COLO829 (cell line): ENCODE measurements around the gene FAM89A.
"Not testable (repeated sequence)": the region's sequence is repeated elsewhere in the genome, so short reads cannot be mapped to it uniquely, and the experiment has no call there.

Experiments
- DNase-seq: peaks from one replicate; pipeline ENCODE4 v3.0.0; 2012; ENCODE audit warnings: low spot score

FAM89A gene

GRCh38 chr1:231029841-231030240 is 10.2 kb downstream of the FAM89A start:
- no peak for DNase-seq

DNA sequence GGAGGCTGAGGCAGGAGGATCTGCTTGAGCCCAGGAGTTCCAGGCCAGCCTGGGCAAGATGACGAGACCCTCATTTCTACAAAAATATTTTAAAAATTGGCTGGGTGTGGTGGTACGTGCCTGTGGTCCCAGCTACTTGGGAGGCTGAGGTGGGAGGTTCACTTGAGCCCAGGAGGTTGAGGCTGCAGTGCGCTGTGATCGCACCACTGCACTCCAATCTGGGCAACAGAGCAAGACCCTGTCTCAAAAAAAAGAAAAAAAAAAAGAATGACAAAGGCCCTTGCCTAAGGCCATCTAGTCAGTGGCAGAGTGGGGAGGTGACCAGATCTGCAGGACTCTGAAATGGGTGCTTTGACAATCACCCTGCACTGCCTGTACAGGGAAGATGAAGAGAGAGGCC is 10.8 kb downstream of the FAM89A start:
- DNase-seq, result not testable (repeated sequence)

- no peak for DNase-seq
Observed at GRCh38 chr1:231028682-231029081, 11.4 kb downstream of the FAM89A start.

DNA sequence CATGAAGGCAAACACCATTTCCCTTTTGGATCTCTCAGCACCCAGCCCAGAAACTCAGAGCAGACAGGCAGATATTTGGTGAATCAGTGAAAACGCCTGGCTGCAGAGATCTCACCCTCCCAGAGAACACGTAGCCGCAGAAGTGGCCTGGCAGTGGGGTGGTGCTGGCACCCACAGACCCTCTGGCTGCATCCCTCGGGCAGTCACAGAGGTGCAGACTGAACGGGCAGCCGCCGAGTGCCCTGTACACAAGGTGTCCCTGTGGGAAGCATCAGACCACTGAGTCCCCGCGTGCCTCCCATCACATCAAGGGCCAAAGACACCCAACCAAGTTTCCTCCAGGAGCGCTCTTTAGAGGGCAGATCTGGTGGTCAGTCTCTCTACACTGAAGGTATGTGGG is 12.1 kb downstream of the FAM89A start:
- no peak for DNase-seq

DNA sequence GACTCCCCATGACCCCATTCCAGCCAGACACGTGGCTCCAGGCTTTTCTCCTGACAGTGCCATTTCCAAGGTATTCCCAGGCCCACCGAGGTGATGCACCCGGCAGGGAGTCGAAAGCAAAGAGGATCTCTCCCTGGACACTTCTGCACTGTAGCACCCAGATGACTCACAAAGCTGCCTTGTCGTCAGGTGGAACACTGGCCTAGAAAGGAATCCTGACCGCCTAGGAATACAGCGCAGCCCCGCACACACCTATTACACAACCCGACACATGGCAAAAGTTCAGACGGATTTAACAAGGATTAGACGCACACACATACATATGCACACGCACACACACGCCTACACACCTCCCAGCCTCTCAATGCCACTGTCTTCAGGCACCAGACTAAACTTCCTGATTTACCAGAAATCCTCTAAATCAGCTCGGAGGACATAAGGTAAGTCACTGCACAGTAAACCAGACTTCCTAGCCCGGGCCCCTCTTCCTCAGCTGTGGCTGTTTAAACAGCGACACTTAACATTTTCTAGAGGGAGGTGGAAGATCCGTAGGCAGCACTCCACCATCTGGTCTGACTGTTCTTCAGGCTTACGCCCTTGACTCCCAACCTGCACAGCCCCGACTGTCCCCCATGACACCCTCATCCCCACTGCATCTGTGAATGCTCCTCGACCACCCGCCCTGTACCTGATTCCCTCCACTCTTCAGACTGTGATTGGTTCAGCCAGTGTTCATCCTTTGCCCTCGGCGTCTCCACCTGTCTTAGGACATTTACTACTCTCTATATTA is 12.7 kb downstream of the FAM89A start:
- no peak for DNase-seq

DNA sequence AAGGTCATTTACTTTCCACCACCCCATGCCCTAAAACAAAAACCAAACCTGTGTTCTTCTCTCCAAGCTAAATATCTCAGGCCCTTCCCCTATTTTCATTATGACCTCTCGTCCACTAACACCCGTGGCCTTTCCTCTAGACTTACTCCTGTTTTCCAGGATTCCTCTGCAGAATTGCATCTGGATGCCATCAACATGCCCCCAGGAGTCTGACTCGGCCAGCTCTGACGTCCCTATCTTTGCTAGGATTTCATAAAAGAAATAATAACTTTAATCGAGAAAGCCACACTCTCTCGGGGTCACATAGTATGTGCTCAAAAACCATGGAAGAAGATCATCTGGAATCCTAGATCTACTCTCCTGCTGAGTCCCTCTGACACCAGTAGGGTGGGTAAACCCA is 13.5 kb downstream of the FAM89A start:
- no peak for DNase-seq

GRCh38 chr1:231023150-231023549 is 16.9 kb downstream of the FAM89A start:
- DNase-seq, result no peak

DNA sequence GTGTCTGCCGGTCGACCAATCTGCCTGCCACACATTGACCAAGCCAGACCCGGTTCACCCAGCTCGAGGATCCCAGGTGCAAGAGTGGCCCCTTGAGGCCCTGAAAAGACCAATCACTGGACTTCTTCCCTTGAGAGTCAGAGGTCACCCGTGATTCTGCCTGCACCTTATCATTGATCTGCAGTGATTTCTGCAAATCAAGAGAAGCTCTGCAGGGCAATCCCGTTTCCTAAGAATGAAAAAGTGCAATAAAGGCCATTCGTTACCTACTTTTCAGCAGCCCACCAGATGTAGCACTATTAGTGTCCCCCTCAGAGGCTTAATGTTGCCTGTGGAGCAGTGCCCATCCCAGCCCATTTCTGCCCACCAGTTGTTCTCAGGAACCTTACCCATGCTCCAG is 17.5 kb downstream of the FAM89A start:
- DNase-seq, result not testable (repeated sequence)

- no peak for DNase-seq
Observed at GRCh38 chr1:231021540-231022031, 18.5 kb downstream of the FAM89A start.

GRCh38 chr1:231020816-231021215 is 19.2 kb downstream of the FAM89A start:
- no peak for DNase-seq

- no peak for DNase-seq
Observed at GRCh38 chr1:231020139-231020601, 19.9 kb downstream of the FAM89A start.

DNA sequence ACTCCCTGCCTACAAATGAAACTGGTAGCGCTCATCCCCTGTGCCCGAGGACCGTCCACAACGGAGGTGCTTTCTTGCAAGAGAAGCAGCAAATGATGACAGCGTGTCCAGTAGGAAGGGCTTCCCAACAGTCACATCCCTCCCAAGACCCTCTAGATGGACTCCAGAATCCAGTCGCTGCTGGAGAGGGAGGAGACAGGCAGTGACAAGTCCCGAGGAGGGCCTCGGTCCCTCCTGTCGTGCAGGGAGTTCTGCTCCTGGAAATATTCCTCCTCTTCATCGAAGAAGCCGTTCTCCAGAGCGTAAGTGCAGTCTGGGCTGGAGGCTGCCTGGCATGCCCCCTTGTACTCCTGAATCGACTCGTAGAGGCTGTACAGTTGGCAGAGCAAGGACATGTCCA is 20.3 kb downstream of the FAM89A start:
- no peak for DNase-seq

DNA sequence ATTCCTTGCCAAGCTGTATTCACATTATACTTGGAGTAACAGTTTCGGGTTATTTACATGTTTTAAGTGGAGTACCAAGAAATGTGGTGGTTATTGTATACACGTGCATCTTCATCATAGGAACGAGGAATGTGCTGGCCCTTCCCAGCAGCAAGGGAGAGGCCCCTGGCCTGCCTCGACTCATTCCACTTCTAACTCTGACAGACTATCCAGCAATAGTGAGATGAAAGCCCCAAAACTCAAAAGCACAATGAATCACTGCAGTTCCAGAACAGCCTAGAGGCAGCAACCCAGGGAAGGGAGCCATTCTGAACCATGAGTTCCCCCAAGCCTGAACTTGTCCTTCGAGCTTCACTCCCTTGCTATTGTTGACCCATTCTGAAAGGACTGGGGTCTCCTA is 23.1 kb downstream of the FAM89A start:
- no peak for DNase-seq

- no peak for DNase-seq
Observed at GRCh38 chr1:231016234-231016633, 23.8 kb downstream of the FAM89A start.

- DNase-seq, result no peak
Observed at GRCh38 chr1:231013391-231014015, 26.6 kb downstream of the FAM89A start.

- no peak for DNase-seq
Observed at GRCh38 chr1:231011963-231012362, 28.1 kb downstream of the FAM89A start.

DNA sequence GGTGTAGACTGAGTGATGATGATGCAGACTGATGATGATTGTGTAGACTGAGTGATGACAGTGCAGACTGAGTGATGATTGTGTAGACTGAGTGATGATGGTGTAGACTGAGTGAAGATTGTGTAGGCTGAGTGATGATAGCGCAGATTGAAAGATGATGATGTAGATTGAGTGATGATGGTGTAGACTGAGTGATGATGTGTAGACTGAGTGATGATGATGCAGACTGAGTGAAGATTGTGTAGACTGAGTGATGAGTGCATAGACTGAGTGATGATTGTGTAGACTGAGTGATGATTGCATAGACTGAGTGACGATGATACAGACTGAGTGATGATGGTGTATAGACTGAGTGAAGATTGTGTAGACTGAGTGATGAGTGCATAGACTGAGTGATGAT is 28.7 kb downstream of the FAM89A start:
- DNase-seq, result no peak

- DNase-seq, result not testable (repeated sequence)
Observed at GRCh38 chr1:231007535-231007934, 32.5 kb downstream of the FAM89A start.

GRCh38 chr1:231001892-231002291 is 38.2 kb downstream of the FAM89A start:
- no peak for DNase-seq

DNA sequence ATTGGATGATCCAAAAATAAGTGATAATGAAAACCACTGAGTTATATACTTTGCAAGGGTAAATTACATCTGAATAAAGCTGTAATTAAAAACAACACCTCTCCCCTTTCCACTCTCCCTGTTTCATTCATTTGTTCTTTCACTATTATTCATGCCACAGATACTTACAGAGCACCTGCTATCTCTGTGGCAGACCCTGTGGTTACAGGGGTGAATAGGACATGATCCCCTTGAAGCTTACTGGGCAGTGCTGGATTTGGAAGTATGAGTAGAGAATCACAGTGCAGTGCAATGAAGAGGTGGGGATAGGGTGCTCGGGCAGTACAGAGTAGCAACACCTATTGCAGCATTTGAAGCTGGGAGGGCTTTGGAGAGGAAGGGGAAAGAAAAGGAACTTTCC is 39.4 kb downstream of the FAM89A start:
- no peak for DNase-seq

DNA sequence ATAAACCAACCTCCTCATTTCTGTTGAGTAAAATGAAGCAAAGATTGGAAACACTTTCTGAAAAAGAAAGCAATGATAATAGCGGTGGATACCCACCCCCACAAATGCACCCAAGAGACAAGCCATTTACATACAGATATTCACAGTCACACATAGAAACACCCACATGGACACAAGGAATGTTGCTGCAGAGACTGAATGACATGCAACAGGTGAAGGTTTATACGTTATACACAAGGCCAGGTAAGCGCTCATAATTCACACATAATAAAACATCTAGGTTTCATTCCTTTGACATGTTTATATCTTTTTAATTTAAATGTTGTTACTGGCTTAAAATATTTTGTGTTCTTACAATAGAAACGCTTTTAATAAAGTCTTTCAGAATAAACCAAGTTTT is 39.9 kb downstream of the FAM89A start:
- DNase-seq, result no peak

DNA sequence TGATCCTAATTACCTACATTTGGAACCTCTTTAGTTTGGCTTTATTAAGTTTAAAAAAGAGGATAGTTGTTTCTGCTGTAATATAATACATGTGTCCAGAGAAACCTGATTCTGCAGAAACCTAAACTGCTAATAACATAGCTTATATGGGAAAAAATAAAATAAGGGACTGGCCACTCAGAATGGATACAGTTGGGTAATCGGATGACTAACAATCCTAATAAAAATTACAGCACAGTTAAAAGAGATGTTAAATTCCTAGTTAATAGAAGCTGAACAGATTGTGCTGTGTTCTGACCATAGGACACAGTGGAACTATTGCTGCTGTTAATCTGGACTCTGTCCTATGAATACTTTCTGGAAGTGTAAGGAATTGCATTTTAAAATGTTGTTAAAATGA is 45.2 kb downstream of the FAM89A start:
- no peak for DNase-seq

DNA sequence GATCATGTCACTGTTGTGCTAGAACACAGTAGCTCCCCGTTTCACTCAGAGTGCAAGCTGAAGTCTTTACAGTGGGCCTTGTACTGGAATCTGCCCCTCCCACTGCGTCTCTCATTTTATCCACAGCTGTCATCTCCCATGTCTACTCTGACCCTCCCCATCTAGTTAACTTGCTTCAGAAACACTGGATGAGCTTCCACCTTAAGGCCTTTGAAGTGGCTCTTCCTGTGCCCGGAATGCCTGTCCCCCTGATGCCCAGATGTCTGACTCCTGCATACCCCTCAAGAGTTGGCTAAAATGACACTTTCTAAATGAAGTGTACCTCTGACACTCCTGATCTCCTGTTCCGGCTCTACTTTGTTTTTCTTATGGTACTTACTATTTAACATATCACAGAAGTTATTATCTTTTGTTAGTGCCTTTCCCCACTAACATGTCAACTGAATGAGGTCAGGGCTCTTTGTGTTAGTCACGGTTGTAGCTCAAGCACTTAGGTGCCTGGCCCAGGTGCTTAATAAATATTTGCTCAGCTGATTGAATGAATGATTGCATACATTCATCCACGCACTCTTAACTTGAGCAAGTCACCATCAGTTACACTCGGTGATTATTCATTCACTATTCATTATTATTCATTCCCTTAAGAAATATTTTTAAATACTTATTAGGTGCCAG is 47.8 kb downstream of the FAM89A start:
- DNase-seq, result no peak
